ENCODE measurements around the gene GOLGA6A.
A peak's percentile ranks its signal among the peaks of the same experiment; 100 is the strongest.
"Not testable (repeated sequence)": the region's sequence is repeated elsewhere in the genome, so short reads cannot be mapped to it uniquely, and the experiment has no call there.

GOLGA6A gene, protein sequence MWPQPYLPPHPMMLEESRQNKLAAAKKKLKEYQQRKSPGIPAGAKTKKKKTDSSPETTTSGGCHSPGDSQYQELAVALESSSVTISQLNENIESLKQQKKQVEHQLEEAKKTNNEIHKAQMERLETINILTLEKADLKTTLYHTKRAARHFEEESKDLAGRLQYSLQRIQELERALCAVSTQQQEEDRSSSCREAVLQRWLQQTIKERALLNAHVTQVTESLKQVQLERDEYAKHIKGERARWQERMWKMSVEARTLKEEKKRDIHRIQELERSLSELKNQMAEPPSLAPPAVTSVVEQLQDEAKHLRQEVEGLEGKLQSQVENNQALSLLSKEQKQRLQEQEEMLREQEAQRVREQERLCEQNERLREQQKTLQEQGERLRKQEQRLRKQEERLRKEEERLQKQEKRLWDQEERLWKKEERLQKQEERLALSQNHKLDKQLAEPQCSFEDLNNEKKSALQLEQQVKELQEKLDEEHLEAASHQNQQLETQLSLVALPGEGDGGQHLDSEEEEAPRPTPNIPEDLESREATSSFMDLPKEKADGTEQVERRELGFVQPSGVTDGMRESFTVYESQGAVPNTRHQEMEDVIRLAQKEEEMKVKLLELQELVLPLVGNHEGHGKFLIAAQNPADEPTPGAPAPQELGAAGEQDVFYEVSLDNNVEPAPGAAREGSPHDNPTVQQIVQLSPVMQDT

DNA sequence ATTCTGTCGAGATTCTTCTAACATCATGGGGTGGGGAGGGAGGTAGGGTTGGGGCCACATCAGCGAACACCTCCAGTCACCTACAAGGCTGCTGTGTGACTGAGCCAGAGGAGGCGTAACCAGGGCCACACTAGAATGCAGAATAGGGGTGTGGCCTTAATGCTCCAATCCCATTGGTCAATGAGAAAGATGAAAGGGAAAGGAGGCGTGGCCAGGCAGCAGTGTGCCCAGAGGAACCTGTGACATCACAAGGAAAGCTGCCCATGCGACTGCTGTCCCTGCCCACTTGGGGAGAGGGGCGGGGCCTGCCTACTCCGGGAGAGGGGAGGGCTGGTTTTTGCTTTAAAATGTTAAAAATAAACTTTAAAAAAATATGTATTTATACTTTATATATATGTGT, at the start of gene GOLGA6A:
GOLGA6A (minus strand) TSS at position 101 of the 400 bp plus-strand sequence; CDS start at position 60, 41 bp downstream.
- DNase-seq, result not testable (repeated sequence)

DNA sequence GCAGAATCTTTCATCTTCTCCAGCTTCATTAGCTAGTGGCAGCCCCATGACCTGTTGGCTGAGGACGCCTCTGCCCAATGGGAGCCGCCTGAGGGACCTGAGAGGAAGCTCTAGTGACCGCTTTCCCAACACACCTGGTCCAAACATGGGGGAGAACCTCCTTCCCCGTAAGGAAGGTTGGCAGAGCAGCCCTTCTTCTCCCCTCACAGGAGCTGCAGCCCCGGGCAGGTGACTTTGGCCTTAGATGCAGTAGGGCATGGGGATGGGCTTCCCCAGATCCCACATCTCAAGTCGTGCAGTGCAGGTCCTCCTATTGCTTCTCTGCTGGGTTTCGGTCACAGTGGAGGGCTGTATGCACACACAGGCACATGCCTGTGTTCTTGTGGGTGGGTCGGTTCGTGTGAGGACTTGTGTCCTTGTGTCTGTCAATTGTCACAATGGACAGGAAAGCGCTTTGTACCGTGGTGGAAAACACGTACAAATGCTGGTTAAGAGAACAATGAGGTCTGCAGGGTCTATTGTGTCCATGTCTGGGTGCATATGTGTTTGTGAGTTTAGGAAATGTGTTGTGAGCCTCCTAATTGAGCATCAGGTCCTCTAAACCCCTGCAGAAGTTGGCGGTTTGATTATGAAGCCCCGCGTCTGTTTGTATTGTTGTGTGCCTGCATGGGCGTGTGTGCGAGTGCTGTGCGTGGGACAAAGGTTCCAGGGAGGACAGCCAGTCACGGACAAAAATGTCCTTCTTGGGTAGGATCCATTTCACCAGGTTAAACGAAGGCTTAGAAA, 49.5 kb upstream of the GOLGA6A start:
- no peak for DNase-seq

DNA sequence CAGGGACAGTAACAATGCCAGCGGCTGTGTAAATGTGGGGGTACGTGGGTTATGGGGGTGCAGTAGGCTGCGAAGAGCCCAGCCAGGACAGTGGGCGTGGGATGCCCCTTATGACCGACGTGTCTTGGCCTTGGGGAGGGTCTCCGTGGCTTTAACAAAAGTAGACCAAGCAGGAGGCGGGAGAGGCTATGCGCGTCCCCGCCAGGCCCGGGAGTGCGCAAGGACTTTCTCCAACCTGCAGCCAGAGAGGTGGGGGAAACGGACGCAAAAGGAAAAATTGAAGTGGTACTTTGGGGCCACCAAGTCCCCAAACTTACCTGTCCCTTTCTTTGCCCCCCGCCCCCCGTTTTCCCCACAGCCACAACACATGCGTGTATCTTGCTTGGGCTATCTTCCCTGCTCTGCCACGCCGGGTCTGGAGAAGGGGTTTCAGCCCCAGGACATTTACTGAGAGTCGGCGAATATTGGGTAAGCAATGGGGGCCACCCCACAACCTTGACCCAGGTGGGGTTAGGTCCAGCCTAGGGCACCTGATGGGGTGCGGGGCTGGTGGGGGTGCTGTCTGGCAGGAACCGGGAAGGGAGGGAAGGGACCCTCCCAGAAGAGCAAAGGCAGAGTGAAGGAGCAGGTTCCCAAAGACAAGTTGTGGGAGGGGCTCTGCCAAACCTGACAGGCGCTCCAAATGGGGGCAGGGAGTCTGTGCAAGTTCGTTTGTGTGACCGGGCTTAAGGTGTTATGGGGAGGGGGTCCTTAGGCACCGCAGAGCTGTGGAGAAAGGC, 48.7 kb upstream of the GOLGA6A start:
- DNase-seq, result no peak

DNA sequence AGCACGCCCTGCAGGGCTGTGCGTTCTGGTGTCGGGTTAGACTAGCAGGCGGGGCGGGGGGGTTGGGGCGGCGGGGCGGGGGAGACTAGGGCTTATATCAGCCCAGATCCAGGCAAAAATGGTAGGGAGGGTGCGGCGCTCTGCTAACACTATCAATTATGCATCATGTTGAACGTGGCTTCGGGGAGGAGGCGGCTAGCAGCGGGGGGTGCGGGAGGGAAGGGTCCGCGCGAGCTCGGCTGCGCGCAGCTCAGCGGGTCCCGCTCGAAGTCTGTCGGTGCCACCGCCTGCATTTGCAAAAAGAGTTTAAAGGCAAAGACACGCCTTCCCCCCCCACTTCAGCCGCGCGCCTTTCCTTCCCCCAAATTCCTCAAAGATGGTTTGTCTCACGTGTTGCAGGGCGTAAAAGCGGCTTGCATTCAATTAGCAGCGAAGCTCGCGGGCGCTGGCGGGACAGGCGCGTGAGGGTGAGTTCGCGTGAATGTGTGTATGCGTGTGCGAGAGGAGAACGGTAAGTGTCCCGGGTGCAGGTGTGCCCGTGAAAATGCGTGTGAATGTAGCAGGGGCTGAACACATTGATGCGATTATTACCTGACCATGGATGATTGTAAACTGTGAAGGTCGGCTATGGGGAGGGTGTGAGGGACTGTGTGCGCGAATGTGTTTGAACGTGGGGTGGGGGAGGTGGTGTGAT, 48.0 kb upstream of the GOLGA6A start, which contains the start of gene ISLR2:
ISLR2 (plus strand) TSS at position 432 of the 694 bp plus-strand sequence. CDS start 2,169 bp downstream, outside the sequence.
- DNase-seq, result no peak

- DNase-seq, result no peak
Measured at GRCh38 chr15:74129586-74130154, 47.3 kb upstream of the GOLGA6A start.

DNA sequence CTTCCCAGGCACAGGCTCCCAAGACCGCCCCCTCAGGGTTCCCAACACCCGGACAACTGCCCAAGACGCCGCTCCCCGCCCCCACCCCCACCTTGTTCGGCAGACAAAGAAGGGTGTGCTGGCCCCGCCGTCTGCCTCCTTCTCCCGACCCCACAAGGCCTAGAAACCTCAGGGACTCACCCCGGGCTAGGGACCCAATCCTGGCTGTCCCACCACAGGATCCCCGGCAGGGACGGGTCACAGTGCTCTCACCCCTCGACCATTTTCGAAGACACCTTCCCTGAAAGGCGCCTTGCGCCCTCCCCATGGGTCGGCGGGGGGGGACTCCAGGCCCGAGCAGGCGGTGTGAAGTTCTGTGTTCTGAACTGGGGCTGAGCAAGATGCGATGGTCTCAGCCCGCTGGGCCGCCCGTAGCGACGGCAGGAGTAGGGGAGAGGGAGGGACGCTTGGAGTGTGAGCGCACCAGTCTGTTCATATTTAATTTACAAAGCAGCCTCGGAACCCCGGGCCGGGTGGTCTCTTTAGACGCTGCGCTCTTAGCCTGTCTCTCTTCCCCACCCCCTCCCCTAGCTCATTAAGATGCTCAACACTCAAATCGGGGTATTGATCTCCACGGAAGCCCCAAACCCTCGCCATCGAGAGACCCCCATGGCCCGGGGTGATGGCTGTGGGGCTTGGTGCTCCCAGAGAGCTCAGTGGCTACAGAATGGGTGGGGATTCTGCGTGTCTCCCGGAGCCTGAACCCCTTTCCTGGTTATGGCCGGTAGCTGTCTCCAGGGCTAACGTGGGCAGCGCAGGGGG, 46.6 kb upstream of the GOLGA6A start:
- DNase-seq, result no peak

DNA sequence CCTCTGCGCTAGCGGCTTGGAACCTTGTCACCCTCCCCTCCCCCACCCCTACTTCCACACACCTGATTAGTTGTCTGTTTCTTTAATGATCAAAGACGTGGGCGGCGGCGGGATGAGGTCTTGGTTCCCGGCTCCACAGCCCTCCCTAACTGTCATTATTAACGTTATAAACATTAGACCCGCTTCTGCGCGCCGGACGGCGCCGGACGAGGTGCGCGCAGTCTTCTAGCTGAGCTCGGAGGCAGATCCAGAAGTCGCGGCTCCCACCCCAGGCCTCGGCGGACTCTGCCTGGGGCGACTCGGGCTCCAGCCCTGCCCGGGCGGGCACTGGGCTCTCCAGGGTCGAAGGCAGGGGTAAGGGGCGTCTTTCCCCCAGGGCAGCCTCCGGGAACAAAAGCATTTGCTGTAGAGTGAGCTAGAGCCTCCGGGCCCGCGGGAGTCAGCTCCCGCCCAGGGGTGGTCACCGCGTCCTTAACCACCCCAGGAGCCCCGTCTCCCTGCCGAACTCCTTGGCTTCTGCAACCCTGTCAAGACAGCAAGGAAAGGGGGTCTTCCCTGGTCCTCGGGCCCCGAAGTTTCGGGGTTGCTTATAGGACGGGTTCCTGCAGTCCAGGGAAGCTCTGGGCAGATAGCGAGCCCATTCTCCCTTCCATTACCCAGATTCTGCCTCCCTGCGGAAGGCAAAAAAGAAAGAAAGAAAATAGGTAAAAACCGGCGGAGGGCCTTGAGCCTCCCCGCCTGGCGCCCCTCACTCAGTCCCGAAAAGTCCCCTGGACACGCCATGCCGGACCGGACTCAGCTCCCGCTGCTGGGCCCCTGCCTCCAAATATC, 45.8 kb upstream of the GOLGA6A start:
- DNase-seq, result no peak

GRCh38 chr15:74127255-74127953, 45.1 kb upstream of the GOLGA6A start:
- peak; percentile 66 for DNase-seq

DNA sequence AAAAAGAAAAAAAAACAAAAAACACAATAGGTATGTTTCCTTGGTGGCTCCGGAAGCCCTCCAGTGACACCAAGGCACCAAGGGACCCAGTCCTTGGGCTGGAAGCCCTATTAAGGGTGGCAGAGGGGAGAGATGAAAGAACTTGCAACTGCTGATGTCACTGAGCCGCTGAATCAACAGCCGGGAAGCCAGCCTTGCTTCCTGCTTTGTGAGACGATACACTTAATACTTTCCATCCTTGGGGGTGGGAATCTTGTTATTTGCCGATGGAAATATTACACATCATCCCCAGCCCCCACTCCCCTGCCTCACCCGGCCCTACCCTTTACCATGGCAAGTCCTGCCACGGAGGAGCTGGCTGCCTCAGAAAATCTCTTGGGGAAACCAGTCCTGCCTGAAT, 42.4 kb upstream of the GOLGA6A start:
- no peak for DNase-seq

DNA sequence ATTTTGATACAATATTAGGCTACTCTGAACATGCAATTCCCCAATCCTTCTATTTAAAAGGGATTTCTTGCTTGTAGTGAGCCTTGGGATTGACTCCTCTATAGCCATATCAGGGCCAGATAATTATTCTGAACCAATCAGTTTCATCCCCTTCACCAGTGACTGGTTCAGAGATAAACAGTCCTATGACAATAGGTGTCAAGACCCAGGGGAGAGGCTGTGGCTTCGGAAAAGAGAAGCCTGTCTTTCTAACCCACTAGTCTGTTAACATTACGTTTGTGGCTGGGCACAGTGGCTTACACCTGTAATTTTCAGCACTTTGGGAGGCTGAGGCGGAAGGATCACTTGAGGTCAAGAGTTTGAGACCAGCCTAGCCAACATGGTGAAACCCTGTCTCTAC, 41.8 kb upstream of the GOLGA6A start:
- DNase-seq, result no peak

DNA sequence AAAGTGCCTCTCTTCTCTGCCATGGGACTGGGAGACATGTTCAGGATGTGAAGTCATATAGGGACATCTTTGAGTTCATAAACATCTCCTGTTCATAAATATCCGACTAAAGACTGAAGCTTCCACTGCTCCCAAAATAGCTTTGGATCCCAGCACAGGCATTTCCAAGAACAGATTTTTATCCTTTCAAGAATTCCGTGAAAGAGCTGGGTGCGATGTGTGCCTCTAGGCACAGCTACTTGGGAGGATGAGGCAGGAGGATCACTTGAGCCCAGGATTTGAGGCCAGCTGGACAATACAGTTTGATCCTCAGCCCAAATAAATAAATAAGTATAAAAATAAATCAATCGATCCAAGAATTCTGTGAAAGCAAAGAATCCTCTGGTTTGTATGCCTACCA, 41.3 kb upstream of the GOLGA6A start:
- no peak for DNase-seq

DNA sequence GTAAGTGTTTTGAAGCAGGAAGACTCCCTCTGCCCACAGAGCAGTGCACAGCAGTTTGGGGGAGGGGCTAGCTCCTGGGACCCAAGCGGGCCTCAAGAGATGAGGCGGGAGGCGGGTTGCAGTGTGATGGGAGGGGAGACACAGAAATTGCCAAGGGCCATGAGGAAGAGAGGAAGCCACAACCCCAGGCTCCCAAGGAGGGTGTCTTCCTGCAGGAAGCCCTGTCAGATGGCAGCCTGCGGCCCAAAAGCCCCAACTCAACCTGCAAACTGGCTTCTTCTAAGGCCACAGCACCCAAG, 40.7 kb upstream of the GOLGA6A start:
- DNase-seq, result no peak

GRCh38 chr15:74122403-74123130, 40.2 kb upstream of the GOLGA6A start:
- DNase-seq, result no peak

- no peak for DNase-seq
Measured at GRCh38 chr15:74121858-74122257, 39.5 kb upstream of the GOLGA6A start.

GRCh38 chr15:74121039-74121438, 38.7 kb upstream of the GOLGA6A start:
- DNase-seq, result no peak

DNA sequence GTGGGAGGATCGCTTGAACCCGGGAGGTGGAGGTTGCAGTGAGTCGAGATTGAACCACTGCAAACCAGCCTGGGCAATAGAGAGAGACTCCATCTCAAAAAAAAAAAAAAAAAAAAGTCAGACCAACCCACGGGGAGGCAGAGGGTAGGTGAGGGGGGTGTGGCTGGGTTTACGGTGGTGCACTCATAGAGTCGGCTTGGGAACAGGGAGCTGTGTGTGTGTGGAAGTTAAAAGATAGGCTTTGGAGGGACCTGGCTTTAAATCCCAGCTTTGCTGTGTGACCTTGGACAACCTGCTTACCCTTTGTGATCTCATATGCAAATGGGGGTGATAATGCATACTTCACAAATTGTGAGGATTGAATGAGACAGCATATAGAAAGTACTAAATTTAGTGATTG, 38.1 kb upstream of the GOLGA6A start:
- no peak for DNase-seq

GRCh38 chr15:74109713-74110112, 27.4 kb upstream of the GOLGA6A start:
- DNase-seq, result no peak

- DNase-seq, result not testable (repeated sequence)
Measured at GRCh38 chr15:74108611-74109010, 26.3 kb upstream of the GOLGA6A start.

GRCh38 chr15:74108111-74108510, 25.8 kb upstream of the GOLGA6A start:
- DNase-seq, result no peak

Measured in CD4-positive, alpha-beta T cell treated with Interleukin-4 for 4 hours (primary cell).